ENCODE results near the gene TMEM132C.

TMEM132C gene

GRCh38 chr12:128543971-128544370 lies 277.0 kb downstream of the TMEM132C start:
- in situ Hi-C loops (cut with MboI; ENCODE audit: low sequenced_read_pairs): no loop called here

- in situ Hi-C loops (cut with MboI; ENCODE audit: low sequenced_read_pairs): no loop called here
These were observed 282.0 kb downstream of the TMEM132C start for GRCh38 chr12:128548949-128549348.

GRCh38 chr12:128549601-128550218 lies 282.7 kb downstream of the TMEM132C start:
- in situ Hi-C loops (cut with MboI; ENCODE audit: low sequenced_read_pairs): no loop called here

DNA sequence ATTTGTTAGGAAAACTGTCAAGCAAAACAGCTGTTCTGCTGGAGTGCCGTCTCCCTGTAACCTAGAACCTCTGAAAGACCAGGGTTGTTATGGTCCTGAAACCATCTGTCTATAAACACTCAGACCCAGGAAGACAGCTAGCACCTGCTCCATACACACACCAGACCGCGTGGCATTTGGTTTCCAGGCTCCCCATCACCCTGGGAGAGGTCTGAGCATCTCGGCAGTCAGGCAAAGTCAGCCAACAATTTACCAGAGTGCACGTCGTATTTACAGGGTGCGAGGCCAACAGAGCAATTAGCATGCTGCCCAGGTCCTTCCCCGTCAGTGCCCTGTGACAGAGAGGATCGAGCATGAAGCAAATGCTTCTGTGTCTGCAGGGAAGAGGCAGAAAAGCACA lies 284.3 kb downstream of the TMEM132C start:
- in situ Hi-C loops (cut with MboI; ENCODE audit: low sequenced_read_pairs): no loop called here

- in situ Hi-C loops (cut with MboI; ENCODE audit: low sequenced_read_pairs): no loop called here
These were observed 287.8 kb downstream of the TMEM132C start for GRCh38 chr12:128554546-128555304.

- in situ Hi-C loops (cut with MboI; ENCODE audit: low sequenced_read_pairs): no loop called here
These were observed 290.3 kb downstream of the TMEM132C start for GRCh38 chr12:128557231-128557630.

DNA sequence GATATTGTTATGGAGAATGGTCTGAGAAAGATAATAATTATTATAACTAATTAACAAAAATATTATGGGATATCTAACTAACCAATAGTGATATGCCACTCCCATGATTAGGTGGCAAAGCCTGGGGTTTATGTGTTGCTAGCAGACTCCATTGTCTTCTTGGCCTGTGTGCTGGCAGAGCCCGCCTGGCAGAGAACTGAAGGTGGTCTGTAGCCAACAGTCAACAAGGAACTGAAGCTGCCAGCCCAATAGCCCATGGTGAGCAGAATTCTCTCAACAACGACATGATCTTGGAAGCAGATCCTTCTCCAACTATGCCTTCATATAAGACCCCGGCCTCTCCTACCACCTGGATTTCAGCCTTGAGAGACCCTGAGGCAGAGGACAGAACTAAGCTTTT lies 298.0 kb downstream of the TMEM132C start:
- in situ Hi-C loops (cut with MboI; ENCODE audit: low sequenced_read_pairs): no loop called here

- in situ Hi-C loops (cut with MboI; ENCODE audit: low sequenced_read_pairs): no loop called here
These were observed 300.8 kb downstream of the TMEM132C start for GRCh38 chr12:128567730-128568129.

- in situ Hi-C loops (cut with MboI; ENCODE audit: low sequenced_read_pairs): no loop called here
These were observed 303.5 kb downstream of the TMEM132C start for GRCh38 chr12:128570191-128571065.

DNA sequence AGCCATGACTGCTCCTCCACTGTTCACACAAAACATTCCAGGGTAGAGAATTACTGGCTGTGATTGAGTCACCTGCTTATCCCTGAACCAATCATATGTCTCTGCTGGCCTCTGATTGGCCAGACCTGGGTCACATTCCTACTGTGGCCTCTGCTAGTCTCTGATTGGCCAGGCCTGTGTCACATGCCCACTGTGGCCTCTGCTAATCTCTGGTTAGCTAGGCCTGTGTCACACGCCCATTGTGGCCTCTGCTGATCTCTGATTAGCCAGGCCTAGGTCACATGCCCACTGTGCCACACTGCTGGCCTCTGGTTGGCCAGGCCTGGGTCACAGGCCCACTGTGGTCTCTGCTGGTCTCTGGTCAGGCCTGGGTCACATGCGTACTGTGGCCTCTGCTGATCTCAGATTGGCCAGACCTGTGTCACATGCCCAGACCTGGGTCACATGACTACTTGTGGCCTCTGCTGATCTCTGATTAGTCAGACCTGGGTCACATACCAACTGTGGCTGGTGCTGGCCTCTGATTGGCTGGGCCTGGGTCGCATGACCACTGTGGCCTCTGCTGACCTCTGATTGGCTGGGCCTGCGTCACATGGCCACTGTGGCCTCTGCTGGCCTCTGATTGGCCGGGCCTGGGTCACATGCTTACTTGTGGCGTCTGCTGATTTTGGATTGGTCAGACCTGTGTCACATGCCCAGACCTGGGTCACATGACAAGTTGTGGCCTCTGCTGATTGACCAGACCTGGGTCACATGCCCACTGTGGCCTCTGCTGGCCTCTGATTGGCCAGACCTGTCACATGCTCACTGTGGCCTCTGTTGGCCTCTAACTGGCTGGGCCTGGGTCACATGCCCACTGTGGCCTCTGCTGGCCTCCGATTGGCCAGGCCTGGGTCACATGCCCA lies 305.2 kb downstream of the TMEM132C start:
- in situ Hi-C loops (cut with MboI; ENCODE audit: low sequenced_read_pairs): no loop called here

DNA sequence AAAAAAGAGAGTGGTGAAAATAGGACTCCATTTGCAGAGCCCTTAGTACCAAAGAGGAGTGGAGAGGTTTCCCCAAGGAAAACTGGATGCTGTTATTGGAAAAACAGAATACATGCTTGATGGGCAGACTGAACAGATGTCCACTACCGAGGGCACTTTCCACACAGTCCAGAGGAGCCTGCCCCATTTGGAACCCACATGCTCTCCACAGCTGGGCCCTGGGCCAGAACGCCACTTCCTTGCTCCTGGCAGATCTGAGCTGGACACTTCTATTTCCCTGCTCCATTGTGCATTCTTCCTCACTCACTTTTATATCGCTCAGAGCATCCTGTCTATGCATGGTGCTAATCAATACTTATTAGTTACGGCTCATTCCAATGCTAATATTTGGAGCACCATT lies 306.9 kb downstream of the TMEM132C start:
- in situ Hi-C loops (cut with MboI; ENCODE audit: low sequenced_read_pairs): no loop called here

DNA sequence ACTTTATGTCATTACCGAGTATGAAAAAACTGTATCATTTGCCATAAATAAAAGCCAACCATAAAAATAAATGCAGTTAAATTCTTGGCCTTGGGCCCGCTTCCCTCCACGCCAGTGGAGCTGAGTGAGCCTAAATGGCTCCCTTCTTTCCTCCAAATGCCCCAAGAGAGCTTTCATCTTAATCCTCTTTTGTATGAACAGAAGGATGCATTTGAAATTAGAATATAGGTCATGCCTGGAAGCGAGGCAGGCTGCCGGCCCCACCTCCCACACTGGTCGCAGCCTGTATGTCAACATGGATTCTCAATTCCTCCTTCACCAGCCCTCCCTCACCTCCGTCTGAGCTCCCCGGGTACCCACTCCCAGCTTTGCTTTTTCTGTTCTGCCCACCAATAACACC lies 311.1 kb downstream of the TMEM132C start:
- in situ Hi-C loops (cut with MboI; ENCODE audit: low sequenced_read_pairs): no loop called here

DNA sequence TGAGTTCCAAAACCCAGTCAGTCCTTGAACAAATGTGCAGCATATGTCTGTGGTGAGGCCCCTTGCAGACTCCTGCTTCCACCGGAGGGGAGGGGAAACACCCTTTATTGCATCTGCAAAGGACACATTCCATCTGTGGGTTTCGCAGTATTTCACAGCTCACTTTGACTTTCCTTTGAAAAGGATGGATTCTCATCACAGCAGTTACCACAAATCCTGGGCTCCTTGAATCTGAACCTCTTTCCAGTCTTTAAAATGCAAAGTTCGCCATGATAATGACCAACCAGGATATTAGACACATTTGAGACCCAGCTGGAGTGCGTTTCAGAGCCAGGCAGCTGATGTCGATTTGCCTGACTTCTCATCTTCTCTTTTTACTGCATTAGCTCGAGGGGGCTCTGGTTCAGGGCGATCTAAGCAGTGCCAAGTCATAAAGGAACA lies 314.4 kb downstream of the TMEM132C start:
- in situ Hi-C loops (cut with MboI; ENCODE audit: low sequenced_read_pairs): no loop called here

DNA sequence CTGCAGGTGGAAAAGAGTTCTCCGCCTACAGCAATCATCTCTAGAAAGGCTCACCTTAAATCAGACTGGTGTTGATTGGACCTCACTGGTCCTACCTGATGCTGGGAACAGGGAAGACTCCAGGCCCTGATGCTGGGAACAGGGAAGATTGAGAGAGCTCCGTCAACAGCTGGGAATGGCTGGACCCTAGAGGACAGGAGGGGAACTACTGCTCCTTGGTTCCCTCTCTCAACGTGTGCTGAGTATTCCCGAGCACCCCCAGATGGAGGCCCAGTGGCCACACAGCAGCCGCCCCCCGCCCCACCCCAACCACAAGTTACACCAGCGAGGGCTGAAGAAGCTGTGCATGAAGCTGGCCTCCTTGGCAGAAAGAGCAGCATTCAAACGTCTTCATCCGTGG lies 316.5 kb downstream of the TMEM132C start:
- in situ Hi-C loops (cut with MboI; ENCODE audit: low sequenced_read_pairs): no loop called here

GRCh38 chr12:128586451-128587029 lies 319.6 kb downstream of the TMEM132C start:
- in situ Hi-C loops (cut with MboI; ENCODE audit: low sequenced_read_pairs): no loop called here

GRCh38 chr12:128587918-128588317 lies 320.9 kb downstream of the TMEM132C start:
- in situ Hi-C loops (cut with MboI; ENCODE audit: low sequenced_read_pairs): no loop called here

- in situ Hi-C loops (cut with MboI; ENCODE audit: low sequenced_read_pairs): no loop called here
These were observed 325.3 kb downstream of the TMEM132C start for GRCh38 chr12:128592220-128592744.

GRCh38 chr12:128594521-128594920 lies 327.6 kb downstream of the TMEM132C start:
- in situ Hi-C loops (cut with MboI; ENCODE audit: low sequenced_read_pairs): no loop called here

- in situ Hi-C loops (cut with MboI; ENCODE audit: low sequenced_read_pairs): no loop called here
These were observed 328.6 kb downstream of the TMEM132C start for GRCh38 chr12:128595609-128596008.

DNA sequence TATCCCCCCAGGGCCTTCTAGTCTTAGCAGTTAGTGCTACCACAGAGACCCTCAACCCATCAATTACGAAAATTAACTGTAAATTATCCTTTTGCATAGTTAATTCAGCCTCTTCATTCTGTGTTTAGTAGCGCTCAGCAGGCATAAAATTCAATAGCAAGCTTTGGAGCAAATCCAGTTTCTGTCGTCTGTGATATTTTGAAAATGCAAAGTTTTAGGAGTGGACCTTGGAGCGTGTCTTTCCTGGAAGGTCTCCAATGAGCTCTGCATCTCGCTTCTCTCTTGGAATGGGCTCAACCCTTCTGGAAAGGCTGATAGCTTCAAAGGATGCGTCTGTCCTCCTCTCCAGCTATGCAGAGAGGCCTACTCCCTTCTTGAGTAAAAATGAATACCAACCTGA lies 333.9 kb downstream of the TMEM132C start:
- in situ Hi-C loops (cut with MboI; ENCODE audit: low sequenced_read_pairs): no loop called here
